Measurements from ENCODE around the gene ARPC5.
"Not testable (repeated sequence)": the region's sequence is repeated elsewhere in the genome, so short reads cannot be mapped to it uniquely, and the experiment has no call there.

Gene ARPC5

DNA sequence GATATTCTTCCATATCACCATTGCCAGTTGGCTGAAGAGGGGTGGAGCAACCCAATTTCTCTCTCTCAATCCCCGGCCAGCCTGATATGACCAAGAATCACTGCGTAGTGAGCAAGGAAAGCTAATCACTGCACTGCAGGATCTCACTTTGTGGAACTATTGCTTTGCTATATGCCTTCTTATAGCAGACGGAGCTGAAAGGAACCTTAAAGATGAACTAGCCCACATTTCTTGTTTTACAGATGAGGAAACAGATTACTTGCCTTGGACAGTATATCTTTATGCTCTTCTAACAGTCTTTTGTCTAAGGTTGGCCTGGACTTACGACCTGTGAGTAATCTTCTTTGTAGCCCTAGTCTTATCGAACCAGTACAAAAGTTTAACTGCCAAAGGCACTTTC lies 9.9 kb upstream of the ARPC5 start:
- no peak for DNase-seq

DNA sequence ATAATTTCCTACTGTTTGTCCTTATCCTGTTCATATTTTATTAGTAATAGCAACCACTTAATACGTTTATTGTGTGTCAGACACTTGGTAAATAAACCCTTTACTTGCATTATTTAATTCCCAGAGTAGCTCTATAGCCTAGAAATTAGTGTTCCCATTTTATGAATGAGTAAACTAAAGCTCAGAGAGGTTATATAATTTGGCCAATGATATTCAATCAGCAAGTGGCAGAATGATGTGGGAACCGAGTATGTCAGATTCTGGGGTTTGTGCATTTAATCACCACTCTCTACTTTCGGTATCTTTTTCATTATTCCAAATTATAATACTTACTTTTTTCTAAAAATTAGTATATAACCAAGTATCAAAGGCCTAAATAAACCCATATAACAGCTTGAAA lies 6.6 kb upstream of the ARPC5 start:
- no peak for DNase-seq

- DNase-seq, result no peak
Observed at GRCh38 chr1:183640193-183640592, 4.6 kb upstream of the ARPC5 start.

- DNase-seq, result no peak
Observed at GRCh38 chr1:183638649-183639387, 3.2 kb upstream of the ARPC5 start.

- no peak for DNase-seq
Observed at GRCh38 chr1:183636783-183637182, 1.2 kb upstream of the ARPC5 start.

DNA sequence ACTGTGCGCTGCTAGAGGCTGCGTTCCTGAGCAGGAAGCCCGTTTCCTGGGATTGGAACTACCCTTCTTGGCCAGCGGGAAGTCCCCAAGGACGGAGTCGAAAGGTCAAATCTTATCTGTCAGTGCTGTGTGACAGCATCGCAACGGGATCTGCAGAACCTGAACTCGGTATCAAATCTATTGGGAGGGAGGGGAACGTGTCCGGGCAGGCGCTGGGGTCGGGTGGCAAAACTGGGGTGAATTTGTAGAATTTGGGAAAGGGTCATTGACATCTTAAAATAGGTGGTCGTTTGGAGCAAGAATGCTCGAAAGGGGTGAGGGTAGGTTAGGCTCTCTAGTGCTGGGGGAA lies 725 bp upstream of the ARPC5 start:
- no peak for DNase-seq

DNA sequence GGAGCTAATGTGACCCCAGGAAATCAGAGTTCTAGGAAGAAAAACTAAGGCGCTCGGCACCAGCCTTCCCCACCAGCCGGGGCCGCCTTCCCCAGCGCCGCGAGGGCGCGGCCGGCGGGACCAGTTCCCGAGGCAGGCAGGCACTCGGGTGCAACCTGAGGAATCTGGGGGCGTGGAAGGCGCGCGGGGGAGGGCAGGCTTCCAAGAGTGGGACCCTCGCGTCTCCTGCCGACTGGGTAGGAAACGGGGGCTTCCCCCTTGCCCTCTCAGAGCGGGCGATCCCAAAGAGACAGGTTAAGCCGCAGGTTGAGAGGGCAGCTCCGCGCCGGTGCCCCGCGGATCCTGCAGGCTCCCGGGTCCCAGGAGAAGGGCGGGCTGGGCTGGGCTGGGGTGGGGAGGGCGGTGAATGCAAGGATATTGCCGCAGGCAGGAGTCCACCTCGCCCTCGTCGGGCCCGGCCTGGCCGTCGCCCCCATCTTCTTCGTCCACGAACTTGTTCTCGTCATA lies 431 bp downstream of the ARPC5 start:
- peak in 1 of 2 experiments; percentile 61 for DNase-seq

- no peak for DNase-seq
Observed at GRCh38 chr1:183634429-183635065, 1.0 kb downstream of the ARPC5 start.

- peak; percentile 63 to 70 for DNase-seq
Observed at GRCh38 chr1:183633676-183634343, 1.8 kb downstream of the ARPC5 start.

DNA sequence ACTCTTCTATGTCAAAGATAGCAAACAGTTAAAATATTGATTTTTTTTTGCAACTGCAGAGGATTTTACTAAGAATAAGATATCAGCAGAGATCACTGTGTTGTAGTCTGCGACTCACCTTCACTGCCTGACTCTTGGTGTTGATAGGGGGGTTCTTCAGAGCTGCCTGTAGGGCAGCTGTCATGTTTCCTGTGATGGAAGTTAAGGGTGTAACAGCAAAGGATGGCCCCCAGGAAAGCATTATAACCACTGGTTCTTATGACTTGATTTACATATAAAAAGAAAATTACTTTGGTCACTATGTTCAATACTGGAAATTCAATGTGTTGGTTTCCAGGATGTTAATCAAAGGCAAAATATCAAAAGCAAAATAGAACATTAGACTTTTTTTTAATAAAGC lies 2.6 kb downstream of the ARPC5 start:
- DNase-seq, result no peak

DNA sequence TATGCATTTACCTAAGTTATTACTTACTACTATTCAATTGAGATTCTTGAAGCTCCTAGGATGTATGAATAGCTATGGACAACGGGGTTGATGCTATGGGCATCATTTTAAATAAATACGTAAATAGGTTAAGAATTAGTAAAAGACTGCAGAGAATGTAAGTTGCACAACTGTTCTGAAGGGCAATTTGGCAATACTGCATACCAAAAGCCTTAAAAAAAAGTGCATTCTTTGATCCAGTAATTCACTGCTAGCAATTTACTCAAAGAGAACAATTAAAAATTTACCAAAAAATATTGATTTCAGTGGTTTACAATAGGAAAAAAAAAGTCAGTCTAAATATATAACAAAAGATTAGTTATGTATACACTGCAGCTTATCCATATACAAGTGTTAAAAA lies 3.5 kb downstream of the ARPC5 start:
- no peak for DNase-seq

DNA sequence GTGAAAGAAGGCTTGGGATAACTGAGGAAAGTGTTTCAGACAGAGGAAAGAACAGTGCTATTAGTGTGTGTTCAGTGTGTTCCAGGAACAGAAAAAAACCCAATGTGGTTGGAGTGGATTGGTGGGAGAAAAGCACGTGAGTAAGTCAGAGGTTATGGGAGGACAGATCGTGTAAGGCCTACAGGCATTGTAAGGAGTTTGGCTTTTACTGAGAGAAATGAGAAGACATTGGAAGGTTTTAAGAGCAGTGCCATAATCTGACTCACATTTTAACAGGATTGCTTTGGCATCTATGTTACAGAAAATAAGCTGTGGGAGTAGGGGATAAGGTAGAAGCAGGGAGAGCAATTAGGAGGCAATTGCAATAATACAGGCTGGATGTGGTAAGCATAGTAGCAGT lies 4.8 kb downstream of the ARPC5 start:
- DNase-seq, result no peak

DNA sequence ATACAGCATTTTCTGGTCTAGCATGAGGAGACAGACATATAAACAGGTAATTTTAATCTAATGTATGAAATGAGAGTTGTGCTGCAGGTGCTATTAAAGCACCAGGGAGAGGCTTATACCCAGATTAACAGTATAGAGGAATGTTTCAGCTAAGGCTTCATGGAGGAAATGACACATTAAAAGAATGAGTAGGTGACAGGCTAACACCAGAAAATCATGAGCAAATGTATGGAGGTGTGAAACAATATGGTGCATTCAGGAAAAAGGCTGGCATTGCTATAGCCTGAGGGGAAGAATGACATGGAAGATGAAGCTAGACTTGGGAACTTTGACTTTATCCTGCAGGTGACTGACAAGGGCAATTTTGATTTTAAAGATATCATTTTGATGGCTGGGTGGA lies 7.0 kb downstream of the ARPC5 start:
- no peak for DNase-seq

- not testable (repeated sequence) for DNase-seq
Observed at GRCh38 chr1:183626236-183626635, 9.3 kb downstream of the ARPC5 start.

GRCh38 chr1:183622884-183623785 lies 12.4 kb downstream of the ARPC5 start:
- peak; percentile 57 to 78 for DNase-seq

GRCh38 chr1:183622013-183622412 lies 13.6 kb downstream of the ARPC5 start:
- DNase-seq, result no peak

- DNase-seq, result no peak
Observed at GRCh38 chr1:183620311-183620710, 15.3 kb downstream of the ARPC5 start.

GRCh38 chr1:183619781-183620180 lies 15.8 kb downstream of the ARPC5 start:
- DNase-seq, result no peak

GRCh38 chr1:183618202-183618601 lies 17.4 kb downstream of the ARPC5 start:
- not testable (repeated sequence) for DNase-seq

DNA sequence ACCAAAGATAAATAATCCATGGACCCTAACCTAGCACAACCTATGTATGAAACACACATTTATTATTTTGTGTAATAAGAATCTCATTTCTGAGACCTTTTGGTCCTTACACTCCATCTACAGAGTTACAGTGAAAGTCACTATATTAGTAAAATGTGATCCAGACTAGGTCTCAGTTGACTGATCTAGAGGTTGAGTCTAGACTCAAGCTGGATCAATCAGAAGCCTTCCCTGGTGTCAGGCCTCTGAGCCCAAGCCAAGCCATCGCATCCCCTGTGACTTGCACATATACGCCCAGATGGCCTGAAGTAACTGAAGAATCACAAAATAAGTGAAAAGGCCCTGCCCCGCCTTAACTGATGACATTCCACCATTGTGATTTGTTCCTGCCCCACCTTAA lies 22.6 kb downstream of the ARPC5 start:
- not testable (repeated sequence) for DNase-seq

- DNase-seq, result no peak
Observed at GRCh38 chr1:183612407-183612806, 23.2 kb downstream of the ARPC5 start.

DNA sequence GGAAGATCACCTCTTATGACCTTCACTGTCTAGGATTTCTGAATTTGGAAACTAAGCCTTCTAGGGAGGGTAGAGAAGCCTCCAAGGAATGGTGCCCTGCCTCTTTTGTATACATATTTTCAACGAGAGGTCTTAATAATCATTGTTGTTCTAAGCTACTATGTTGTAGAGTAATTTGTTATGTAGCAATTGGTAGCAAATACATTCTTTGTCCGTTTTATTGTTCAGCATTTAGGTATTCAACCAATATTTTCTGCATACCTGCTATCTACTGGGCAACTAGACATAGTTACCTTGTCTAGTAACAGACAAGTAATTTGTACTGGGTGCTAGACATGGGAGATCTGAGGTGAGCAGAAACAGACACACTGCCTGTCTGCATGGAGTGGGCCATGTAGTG lies 24.6 kb downstream of the ARPC5 start:
- no peak for DNase-seq
